HepG2 (cell line): ENCODE measurements around the gene TK1. TPM values are rescaled to one million over a fixed set of nuclear protein-coding genes. Genes with fewer than 3 reads are reported as not detected.

Source experiments
- ATAC-seq: fragments of 200-7000 bp; cut with Tn5 transposase; 3 replicates; pipeline ENCODE4 v1.9.1; 2020; ENCODE audit warnings: mild to moderate bottlenecking, moderate library complexity
- BruUV-seq: library from RNA; stranded (reverse); fragments of 400-500 nt; replicated peaks from 2 replicates; lab custom pipeline; 2021; lab: Mats Ljungman, UMichigan
- CTCF ChIA-PET: fragments of 300-600 bp; formaldehyde crosslinking; extraction: SDS; loops from one replicate; lab custom pipeline; 2021; ENCODE audit warnings: low total read pairs, inconsistent platforms, low intra/inter-chr PET ratio; lab: Yijun Ruan, JAX
- POLR2A ChIA-PET: fragments of 350-600 bp; sonication (Branson Sonifier 250); formaldehyde crosslinking; loops from one replicate; lab custom pipeline; 2020; ENCODE audit warnings: antibody characterized with exemption, inconsistent platforms; lab: Yijun Ruan, JAX
- DNase-seq: peaks from one replicate; pipeline ENCODE4 v3.0.0-alpha.2; 2015; ENCODE audit warnings: low spot score
- FAIRE-seq: peaks from 3 replicates; lab custom pipeline; 2011; peaks lifted over from hg19 to GRCh38; lab: Jason Lieb, UNC
- H2AFZ ChIP-seq: one replicate; pipeline ENCODE4 v1.6.1; 2011; ENCODE audit warnings: low read length, inconsistent platforms
- H3K27ac ChIP-seq: fragments of 300-600 bp; 3 replicates; pipeline ENCODE4 v1.8.0; 2011; ENCODE audit warnings: mixed run types, mild to moderate bottlenecking, mixed read lengths, low read length, inconsistent platforms; ENCODE audit not compliant: insufficient read depth; ENCODE audit errors: extremely low read length
- H3K27me3 ChIP-seq, 2 experiments: fragments of 200-600 bp in 1 of 2; 2 replicates in 1 of 2; 3 replicates in 1 of 2; pipeline versions ENCODE4 v1.6.0 to v1.8.0; 2011; ENCODE audit warnings: low read length in 2 of 2, mild to moderate bottlenecking in 2 of 2, moderate library complexity in 2 of 2, inconsistent platforms in 1 of 2; ENCODE audit not compliant: insufficient read depth in 2 of 2, control insufficient read depth in 1 of 2
- H3K36me3 ChIP-seq, 2 experiments: fragments of 200-600 bp in 1 of 2; replicated peaks in 1 of 2; 2 replicates in 1 of 2; 3 replicates in 1 of 2; pipeline versions ENCODE4 v1.5.1 to v1.8.0; 2011; ENCODE audit warnings: low read length in 2 of 2, inconsistent platforms in 1 of 2; ENCODE audit not compliant: insufficient read depth in 2 of 2, control insufficient read depth in 1 of 2
- H3K4me1 ChIP-seq: 2 replicates; pipeline ENCODE4 v1.5.1; 2012; ENCODE audit warnings: low read length, inconsistent platforms; ENCODE audit not compliant: insufficient read depth
- H3K4me2 ChIP-seq: 2 replicates; pipeline ENCODE4 v1.6.0; 2011; ENCODE audit warnings: low read depth, low read length, inconsistent platforms
- H3K4me3 ChIP-seq, 3 experiments: fragments of 200-600 bp in 1 of 3; sonication (generic), shearing (Covaris generic) in 1 of 3; replicated peaks in 1 of 3; 2 replicates each; pipeline ENCODE4 v1.5.1; 2011 to 2016; ENCODE audit warnings: low read length in 3 of 3, inconsistent platforms in 2 of 3, low read depth in 2 of 3, mild to moderate bottlenecking in 2 of 3, control low read depth in 1 of 3, mixed read lengths in 1 of 3; ENCODE audit not compliant: insufficient read depth in 1 of 3
- H3K79me2 ChIP-seq: one replicate; pipeline ENCODE4 v1.6.1; 2011; ENCODE audit warnings: low read length, inconsistent platforms; ENCODE audit not compliant: insufficient read depth
- H3K9ac ChIP-seq: 2 replicates; pipeline ENCODE4 v1.6.0; 2011; ENCODE audit warnings: mild to moderate bottlenecking, low read depth, low read length, inconsistent platforms; ENCODE audit not compliant: insufficient read depth
- H3K9me3 ChIP-seq: 2 replicates; pipeline ENCODE4 v1.5.1; 2012; ENCODE audit warnings: mild to moderate bottlenecking, low read length
- H4K20me1 ChIP-seq: 2 replicates; pipeline ENCODE4 v1.6.0; 2011; ENCODE audit warnings: inconsistent platforms, mild to moderate bottlenecking, low read length, moderate library complexity; ENCODE audit not compliant: insufficient read depth
- EED ChIP-seq: sonication (generic); formaldehyde crosslinking; IDR thresholded peaks from 2 replicates; pipeline ENCODE4 v1.5.0; 2020; ENCODE audit warnings: mild to moderate bottlenecking, missing genetic modification reagents
- FOXK1 ChIP-seq: sonication (generic); formaldehyde crosslinking; IDR thresholded peaks from 2 replicates; pipeline ENCODE4 v1.4.0; 2020; ENCODE audit warnings: low read depth, missing genetic modification reagents, borderline replicate concordance
- FOXK2 ChIP-seq: fragments of 450-650 bp; IDR thresholded peaks from 2 replicates; pipeline ENCODE4 v1.6.1; 2016
- IKZF4 ChIP-seq: sonication (generic); formaldehyde crosslinking; IDR thresholded peaks from 2 replicates; pipeline ENCODE4 v1.5.1; 2020; ENCODE audit warnings: borderline replicate concordance, mild to moderate bottlenecking, low read depth, missing genetic modification reagents; ENCODE audit errors: not compliant biosample characterization
- KDM1A ChIP-seq: IDR thresholded peaks from 2 replicates; pipeline ENCODE4 v1.6.1; 2016; ENCODE audit warnings: missing compliant biosample characterization
- KLF6 ChIP-seq: IDR thresholded peaks from 2 replicates; pipeline ENCODE4 v1.8.0; 2016; ENCODE audit warnings: missing biosample characterization, missing genetic modification reagents
- MED13 ChIP-seq: sonication (generic); formaldehyde crosslinking; IDR thresholded peaks from 2 replicates; pipeline ENCODE4 v1.5.0; 2020; ENCODE audit warnings: missing genetic modification reagents
- RCOR2 ChIP-seq: IDR thresholded peaks from 2 replicates; pipeline ENCODE4 v1.6.1; 2016; ENCODE audit warnings: missing biosample characterization, missing genetic modification reagents
- SATB2 ChIP-seq: sonication (generic); formaldehyde crosslinking; IDR thresholded peaks from 2 replicates; pipeline ENCODE4 v1.5.0; 2020; ENCODE audit warnings: missing genetic modification reagents
- SMAD3 ChIP-seq: sonication (generic); formaldehyde crosslinking; IDR thresholded peaks from 2 replicates; pipeline ENCODE4 v1.4.0; 2020; ENCODE audit warnings: missing genetic modification reagents
- TBX2 ChIP-seq: sonication (generic); formaldehyde crosslinking; IDR thresholded peaks from 2 replicates; pipeline ENCODE4 v1.5.0; 2020; ENCODE audit warnings: missing genetic modification reagents, mild to moderate bottlenecking, borderline replicate concordance
- TCF12 ChIP-seq, 2 experiments: fragments of 450-650 bp in 1 of 2; sonication (generic) in 1 of 2; formaldehyde crosslinking in 1 of 2; IDR thresholded peaks; 2 replicates each; pipeline versions ENCODE4 v1.6.1 to v1.8.0; 2017 to 2022; ENCODE audit warnings: antibody characterized with exemption in 1 of 2, mild to moderate bottlenecking in 1 of 2, missing genetic modification reagents in 1 of 2, moderate library complexity in 1 of 2
- ZBTB21 ChIP-seq: sonication (generic); formaldehyde crosslinking; IDR thresholded peaks from 2 replicates; pipeline ENCODE4 v1.4.0; 2020; ENCODE audit warnings: missing genetic modification reagents
- ZFP36 ChIP-seq: fragments of 150-350 bp; IDR thresholded peaks from 2 replicates; pipeline ENCODE4 v1.6.1; 2018; ENCODE audit warnings: borderline replicate concordance, low read length, low read depth; ENCODE audit not compliant: partially characterized antibody
- ZNF44 ChIP-seq: sonication (generic); formaldehyde crosslinking; IDR thresholded peaks from 2 replicates; pipeline ENCODE4 v1.5.1; 2020; ENCODE audit warnings: mild to moderate bottlenecking, missing genetic modification reagents
- ZNF543 ChIP-seq: sonication (generic); formaldehyde crosslinking; IDR thresholded peaks from 2 replicates; pipeline ENCODE4 v1.4.0; 2020; ENCODE audit warnings: mild to moderate bottlenecking, missing genetic modification reagents
- ZNF598 ChIP-seq: sonication (generic); formaldehyde crosslinking; IDR thresholded peaks from 2 replicates; pipeline ENCODE4 v1.5.1; 2020; ENCODE audit warnings: mild to moderate bottlenecking, missing genetic modification reagents, borderline replicate concordance
- ZNF788 ChIP-seq: sonication (generic); formaldehyde crosslinking; IDR thresholded peaks from 2 replicates; pipeline ENCODE4 v1.5.0; 2020; ENCODE audit warnings: mild to moderate bottlenecking, missing genetic modification reagents, borderline replicate concordance
- WGBS: methylation state at CpG from one replicate; pipeline ENCODE4 v1.1.6; 2017; ENCODE audit warnings: low lambda C conversion rate; 5-methylcytosine and 5-hydroxymethylcytosine counted together
- in situ Hi-C: cut with HindIII; loops from 2 replicates; pipeline ENCODE4 v1.10.0; 2017; ENCODE audit warnings: low pct_unique_long_range_greater_than_20kb; ENCODE audit not compliant: extremely low pct_ligation_motif_present
- intact Hi-C: fragments of 100-400 bp; cut with micrococcal nuclease; formaldehyde crosslinking; loops from one replicate; pipeline ENCODE4 v1.10.0; 2022; ENCODE audit not compliant: unreplicated experiment
- polyA plus RNA-seq, 8 experiments: library from polyadenylated mRNA; depleted of rRNA in 3 of 8; stranded (reverse) in 7 of 8; unstranded in 1 of 8; fragments of >200 nt; fragmentation: Illumina TruSeq in 4 of 8; extraction: Trizol in 4 of 8; gene quantifications; 2 replicates each; pipeline versions ENCODE4 v1.2.1 to v1.2.3, GENCODE V29; 2011 to 2016; ENCODE audit warnings: low read depth in 4 of 8, missing spikeins in 1 of 8, mixed read lengths in 1 of 8; ENCODE audit not compliant: insufficient read depth in 1 of 8
- total RNA-seq, 5 experiments: library from RNA; depleted of rRNA; stranded (reverse); fragments of >200 nt; fragmentation: Illumina TruSeq; extraction: Trizol; gene quantifications; 2 replicates each; pipeline ENCODE4 v1.2.3, GENCODE V29; 2016; ENCODE audit warnings: low read depth in 1 of 5
- TF ChIP-seq, protein P1 (sequence below): sonication (generic); formaldehyde crosslinking; IDR thresholded peaks from 2 replicates; pipeline ENCODE4 v1.5.1; 2020; ENCODE audit warnings: mild to moderate bottlenecking, missing genetic modification reagents
- TF ChIP-seq, protein P2 (sequence below): sonication (generic); formaldehyde crosslinking; IDR thresholded peaks from 2 replicates; pipeline ENCODE4 v1.4.0; 2020; ENCODE audit warnings: missing genetic modification reagents; ENCODE audit errors: not compliant biosample characterization

Gene TK1
- total and polyA plus RNA-seq, 2 of the 13 experiments (the other 11 are each of a cell fraction or from before 2014, with no cell fraction given) = 45.0 to 96.0 TPM

DNA sequence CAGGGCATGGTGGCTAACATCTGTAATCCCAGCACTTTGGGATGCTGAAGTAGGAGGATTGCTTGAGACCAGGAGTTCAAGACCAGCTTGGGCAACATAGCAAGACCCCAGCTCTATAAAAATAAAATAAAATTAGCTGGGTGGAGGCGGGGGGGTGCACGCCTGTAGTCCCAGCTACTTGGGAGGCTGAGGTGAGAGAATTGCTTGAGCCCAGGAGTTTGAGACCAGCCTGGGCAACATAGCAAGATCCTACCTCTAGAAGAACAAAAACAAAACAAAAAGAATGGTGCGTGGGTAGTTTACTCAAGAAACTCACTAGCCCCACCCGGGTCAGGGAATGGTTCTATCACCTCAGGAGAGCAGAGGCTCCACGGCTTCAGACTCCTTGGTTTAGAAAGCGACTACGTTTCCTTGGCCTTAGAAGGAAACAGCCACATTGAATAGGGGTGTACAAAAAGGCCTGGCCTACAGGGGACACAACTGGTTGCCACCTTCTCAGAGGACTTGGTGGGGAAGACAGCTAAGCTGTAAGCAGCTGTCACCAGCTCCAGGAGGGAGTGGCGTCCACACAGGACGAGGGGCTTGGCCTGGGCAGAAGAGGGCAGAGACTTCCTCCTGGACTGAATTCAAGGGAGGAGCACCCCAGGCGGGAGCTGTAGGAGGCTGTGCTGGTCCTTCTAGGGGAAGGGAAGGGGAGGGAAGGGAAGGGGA, 716 bp downstream of the TK1 start (continued):
- TF ChIP-seq IKZF4 (CRISPR knock-in tag) = no peak
- no peak for TF ChIP-seq SATB2 (CRISPR knock-in tag)
- 0 out of 2 replicates have a peak, but pooled peaks have one; percentile 56 for TF ChIP-seq ZNF44 (CRISPR knock-in tag)
- 0 out of 2 replicates have a peak, but pooled peaks have one; percentile 21 for TF ChIP-seq ZNF598 (CRISPR knock-in tag)
- TF ChIP-seq, all 625 proteins: peak for 6

DNA sequence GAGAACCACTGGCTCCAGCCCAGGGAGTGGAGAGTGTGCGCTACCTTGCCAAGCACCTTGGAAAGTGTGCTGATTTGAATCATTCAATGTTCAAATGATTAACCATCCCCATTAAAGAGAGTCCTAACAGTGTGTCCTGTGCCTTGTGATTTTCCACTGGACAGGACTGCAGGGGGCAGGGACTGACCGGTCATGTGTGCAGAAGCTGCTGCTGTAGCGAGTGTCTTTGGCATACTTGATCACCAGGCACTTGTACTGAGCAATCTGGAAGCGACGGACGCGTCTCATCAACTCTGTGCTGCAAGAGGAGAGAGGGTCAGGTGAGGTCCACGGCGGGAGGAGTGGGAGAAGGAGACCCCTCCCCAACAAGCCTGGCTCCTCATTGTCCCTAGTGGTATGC, 2.0 kb downstream of the TK1 start:
- no peak overlapping the region for H3K9ac ChIP-seq
- no peak overlapping the region for H3K4me3 ChIP-seq
- peaks cover 50% of the 10 kb centered on the region for H3K4me1 ChIP-seq
- H3K36me3 ChIP-seq = peaks cover 6 to 48% of the 10 kb centered on the region in 2 experiments; a peak in 4 of 5 replicates
- WGBS = 95% methylated on average over 9 of the region's 9 CpGs
- H3K4me2 ChIP-seq = peak overlapping the region; percentile 99
- no TSS peak for BruUV-seq
- CTCF ChIA-PET = no interaction called here
- H3K79me2 ChIP-seq = peaks cover 46% of the 10 kb centered on the region
- intact Hi-C loops = loop anchor here (5.0 kb wide), 1 partner anchor 73 kb away; no protein-coding TSS in a partner anchor
- in situ Hi-C loops = loop anchor here (5.0 kb wide), 1 partner anchor 73 kb away; no protein-coding TSS in a partner anchor
- no peak for ATAC-seq
- FAIRE-seq = no peak
- peaks cover 19% of the 10 kb centered on the region for H4K20me1 ChIP-seq
- POLR2A ChIA-PET = no interaction called here
- H3K27me3 ChIP-seq = no peaks in the 10 kb centered on the region; a peak in 1 of 5 replicates
- no peak for DNase-seq
- H2AFZ ChIP-seq = no peak overlapping the region
- no peak overlapping the region for H3K27ac ChIP-seq
- H3K9me3 ChIP-seq = no peaks in the 10 kb centered on the region
- TF ChIP-seq, protein P1, sequence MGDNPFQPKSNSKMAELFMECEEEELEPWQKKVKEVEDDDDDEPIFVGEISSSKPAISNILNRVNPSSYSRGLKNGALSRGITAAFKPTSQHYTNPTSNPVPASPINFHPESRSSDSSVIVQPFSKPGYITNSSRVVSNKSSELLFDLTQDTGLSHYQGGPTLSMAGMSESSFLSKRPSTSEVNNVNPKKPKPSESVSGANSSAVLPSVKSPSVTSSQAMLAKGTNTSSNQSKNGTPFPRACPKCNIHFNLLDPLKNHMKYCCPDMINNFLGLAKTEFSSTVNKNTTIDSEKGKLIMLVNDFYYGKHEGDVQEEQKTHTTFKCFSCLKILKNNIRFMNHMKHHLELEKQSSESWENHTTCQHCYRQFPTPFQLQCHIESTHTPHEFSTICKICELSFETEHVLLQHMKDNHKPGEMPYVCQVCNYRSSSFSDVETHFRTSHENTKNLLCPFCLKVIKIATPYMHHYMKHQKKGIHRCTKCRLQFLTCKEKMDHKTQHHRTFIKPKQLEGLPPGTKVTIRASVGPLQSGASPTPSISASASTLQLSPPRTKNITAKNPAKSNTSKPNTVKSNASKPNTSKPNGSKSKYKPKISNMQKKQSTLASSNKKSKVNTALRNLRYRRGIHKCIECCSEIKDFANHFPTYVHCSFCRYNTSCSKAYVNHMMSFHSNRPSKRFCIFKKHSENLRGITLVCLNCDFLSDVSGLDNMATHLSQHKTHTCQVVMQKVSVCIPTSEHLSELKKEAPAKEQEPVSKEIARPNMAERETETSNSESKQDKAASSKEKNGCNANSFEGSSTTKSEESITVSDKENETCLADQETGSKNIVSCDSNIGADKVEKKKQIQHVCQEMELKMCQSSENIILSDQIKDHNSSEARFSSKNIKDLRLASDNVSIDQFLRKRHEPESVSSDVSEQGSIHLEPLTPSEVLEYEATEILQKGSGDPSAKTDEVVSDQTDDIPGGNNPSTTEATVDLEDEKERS (CRISPR knock-in tag) = no peak
- TF ChIP-seq SMAD3 (no peak), FOXK2 (no peak), TCF12 (IDR thresholded peaks at IDR 0.05) (no peak), TCF12 (CRISPR knock-in tag; IDR thresholded peaks at IDR 0.05) (no peak), MED13 (CRISPR knock-in tag) (no peak), KDM1A (no peak), TBX2 (CRISPR knock-in tag) (0 out of 2 replicates have a peak, but pooled peaks have one; percentile 26), FOXK1 (CRISPR knock-in tag) (no peak), RCOR2 (no peak), KLF6 (CRISPR knock-in tag) (no peak), ZNF543 (no peak), ZFP36 (no peak), EED (CRISPR knock-in tag) (peak; percentile 37; the same call in 1 of the 2 replicates), ZNF788 (0 out of 2 replicates have a peak, but pooled peaks have one; percentile 38), ZBTB21 (CRISPR knock-in tag) (no peak)
- TF ChIP-seq, protein P2, sequence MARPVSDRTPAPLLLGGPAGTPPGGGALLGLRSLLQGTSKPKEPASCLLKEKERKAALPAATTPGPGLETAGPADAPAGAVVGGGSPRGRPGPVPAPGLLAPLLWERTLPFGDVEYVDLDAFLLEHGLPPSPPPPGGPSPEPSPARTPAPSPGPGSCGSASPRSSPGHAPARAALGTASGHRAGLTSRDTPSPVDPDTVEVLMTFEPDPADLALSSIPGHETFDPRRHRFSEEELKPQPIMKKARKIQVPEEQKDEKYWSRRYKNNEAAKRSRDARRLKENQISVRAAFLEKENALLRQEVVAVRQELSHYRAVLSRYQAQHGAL (CRISPR knock-in tag) = no peak
